Sigmoid colon (tissue), 7 donors: Measurements from ENCODE around the gene TRPM1. TPM values are rescaled to one million over a fixed set of nuclear protein-coding genes. Genes with fewer than 3 reads are reported as not detected.

Experiments
- DNase-seq: peaks from one replicate; pipeline ENCODE4 v3.0.0-alpha.2; 2019
- H3K27ac ChIP-seq, 4 donors: fragments of 200-600 bp; sonication (generic); one replicate each; pipeline ENCODE4 v1.5.1; 2016 to 2019; ENCODE audit warnings: mild to moderate bottlenecking in 1 of 4
- H3K27me3 ChIP-seq, 3 donors: fragments of 200-600 bp; sonication (generic); one replicate each; pipeline ENCODE4 v1.5.1; 2019; ENCODE audit warnings: mild to moderate bottlenecking in 1 of 3
- H3K36me3 ChIP-seq, 4 donors: fragments of 200-600 bp; sonication (generic); one replicate each; pipeline ENCODE4 v1.5.1; 2016 to 2019
- H3K4me1 ChIP-seq, 4 donors: fragments of 200-600 bp; sonication (generic); one replicate each; pipeline ENCODE4 v1.5.1; 2017 to 2019
- H3K4me3 ChIP-seq, 4 donors: fragments of 200-600 bp; sonication (generic); one replicate each; pipeline ENCODE4 v1.5.1; 2017 to 2019; ENCODE audit warnings: mild to moderate bottlenecking in 2 of 4, moderate library complexity in 1 of 4
- H3K9me3 ChIP-seq, 4 donors: fragments of 200-600 bp in 3 of 4; sonication (generic) in 3 of 4; one replicate each; pipeline versions ENCODE4 v1.5.1 to v1.6.1; 2013 to 2019
- EP300 ChIP-seq, 4 donors: sonication (generic); formaldehyde crosslinking; IDR thresholded peaks; one replicate each; pipeline ENCODE4 v1.6.1; 2017; ENCODE audit warnings: antibody characterized with exemption in 4 of 4
- POLR2A ChIP-seq, 2 donors: fragments of 450-650 bp; IDR thresholded peaks; one replicate each; pipeline ENCODE4 v1.6.1; 2016; ENCODE audit warnings: antibody characterized with exemption in 2 of 2, mild to moderate bottlenecking in 2 of 2, moderate library complexity in 2 of 2
- POLR2AphosphoS5 ChIP-seq, 4 donors: sonication (generic); formaldehyde crosslinking; IDR thresholded peaks; one replicate each; pipeline ENCODE4 v1.6.1; 2017; ENCODE audit warnings: antibody characterized with exemption in 4 of 4
- WGBS, 2 donors: extraction: QIAGEN DNeasy Blood & Tissue Kit; methylation state at CpG; one replicate each; pipeline ENCODE4 v1.1.7; 2013; 5-methylcytosine and 5-hydroxymethylcytosine counted together
- intact Hi-C: fragments of 100-400 bp; cut with DNase I; formaldehyde crosslinking; loops from one replicate; pipeline ENCODE4 v1.15.1; 2023
- polyA plus RNA-seq, 3 donors: library from polyadenylated mRNA; stranded (reverse); fragments of 200-250 nt; gene quantifications; one replicate each; pipeline ENCODE4 v1.2.3, GENCODE V29; 2013
- total RNA-seq, 4 donors: library from RNA; depleted of rRNA; stranded (reverse); fragments of >200 nt; gene quantifications; one replicate each; pipeline ENCODE4 v1.1.0, GENCODE V29; 2016
- TF ChIP-seq, protein P1 (sequence below), 4 experiments: fragments of 450-650 bp in 3 of 4; fragments of 200-600 bp in 1 of 4; IDR thresholded peaks; one replicate each; pipeline ENCODE4 v1.5.1; 2016 to 2019; ENCODE audit warnings: antibody characterized with exemption in 4 of 4, mild to moderate bottlenecking in 3 of 4, moderate library complexity in 2 of 4
- donor health status: healthy with polysubstance abuse.
- donor health status: Bipolar disorder and iron deficiency.
- donor health status: healthy.

TRPM1 gene
- total and polyA plus RNA-seq, 7 donors = 0.12 TPM; not detected in 6

- no peaks in the 10 kb centered on the region for H3K36me3 ChIP-seq
- TF ChIP-seq, protein P1, sequence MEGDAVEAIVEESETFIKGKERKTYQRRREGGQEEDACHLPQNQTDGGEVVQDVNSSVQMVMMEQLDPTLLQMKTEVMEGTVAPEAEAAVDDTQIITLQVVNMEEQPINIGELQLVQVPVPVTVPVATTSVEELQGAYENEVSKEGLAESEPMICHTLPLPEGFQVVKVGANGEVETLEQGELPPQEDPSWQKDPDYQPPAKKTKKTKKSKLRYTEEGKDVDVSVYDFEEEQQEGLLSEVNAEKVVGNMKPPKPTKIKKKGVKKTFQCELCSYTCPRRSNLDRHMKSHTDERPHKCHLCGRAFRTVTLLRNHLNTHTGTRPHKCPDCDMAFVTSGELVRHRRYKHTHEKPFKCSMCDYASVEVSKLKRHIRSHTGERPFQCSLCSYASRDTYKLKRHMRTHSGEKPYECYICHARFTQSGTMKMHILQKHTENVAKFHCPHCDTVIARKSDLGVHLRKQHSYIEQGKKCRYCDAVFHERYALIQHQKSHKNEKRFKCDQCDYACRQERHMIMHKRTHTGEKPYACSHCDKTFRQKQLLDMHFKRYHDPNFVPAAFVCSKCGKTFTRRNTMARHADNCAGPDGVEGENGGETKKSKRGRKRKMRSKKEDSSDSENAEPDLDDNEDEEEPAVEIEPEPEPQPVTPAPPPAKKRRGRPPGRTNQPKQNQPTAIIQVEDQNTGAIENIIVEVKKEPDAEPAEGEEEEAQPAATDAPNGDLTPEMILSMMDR (IDR thresholded peaks at IDR 0.05) = no peak
- TF ChIP-seq EP300 (IDR thresholded peaks at IDR 0.05) (no peak), POLR2A (IDR thresholded peaks at IDR 0.05) (no peak), POLR2AphosphoS5 (IDR thresholded peaks at IDR 0.05) (no peak)
- intact Hi-C loops = no loop called here
- no peak for DNase-seq
- H3K4me1 ChIP-seq = no peaks in the 10 kb centered on the region
- H3K27ac ChIP-seq = no peak overlapping the region
- H3K27me3 ChIP-seq = no peaks in the 10 kb centered on the region
- 72 to 75% methylated on average over 6 of the region's 6 CpGs for WGBS, 2 donors
- H3K4me3 ChIP-seq = no peak overlapping the region
- peaks cover 0 to 3% (median 0%) of the 10 kb centered on the region in 4 donors for H3K9me3 ChIP-seq
These were observed 15.0 kb upstream of the TRPM1 start for GRCh38 chr15:31116423-31117030.

- Histone ChIP-seq H3K27ac (no peak overlapping the region), H3K36me3 (no peaks in the 10 kb centered on the region), H3K4me3 (no peak overlapping the region), H3K9me3 (no peaks in the 10 kb centered on the region), H3K27me3 (no peaks in the 10 kb centered on the region), H3K4me1 (no peaks in the 10 kb centered on the region)
- TF ChIP-seq, protein P1 (IDR thresholded peaks at IDR 0.05) = no peak
- TF ChIP-seq EP300 (IDR thresholded peaks at IDR 0.05) = no peak
- no peak for DNase-seq
- intact Hi-C loops = no loop called here
- WGBS, 2 donors = 81 to 82% methylated on average over 5 of the region's 5 CpGs
These were observed 9.6 kb upstream of the TRPM1 start for GRCh38 chr15:31111091-31111647.

DNA sequence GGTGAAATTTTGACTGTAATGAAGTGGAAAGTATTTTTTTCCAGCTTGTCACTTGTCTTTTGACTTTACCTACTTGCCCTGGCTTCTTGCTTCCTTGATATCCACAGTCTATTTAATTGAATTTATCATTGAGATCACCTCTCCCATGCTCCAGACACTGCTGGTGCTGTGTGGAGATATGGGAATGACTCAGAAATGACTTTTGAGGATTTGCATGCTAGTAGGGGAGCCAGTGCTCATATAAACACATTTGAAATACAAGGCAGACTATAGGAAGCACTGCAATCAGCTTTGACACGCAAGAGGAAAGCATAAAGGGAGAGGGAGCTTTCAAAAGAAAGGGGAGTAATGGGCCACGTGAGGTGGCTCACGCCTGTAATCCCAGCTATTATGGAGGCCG lies 7.3 kb upstream of the TRPM1 start:
- Histone ChIP-seq H3K4me1 (peaks cover 0 to 4% (median 0%) of the 10 kb centered on the region in 4 donors), H3K9me3 (no peaks in the 10 kb centered on the region), H3K27ac (no peak overlapping the region), H3K4me3 (no peak overlapping the region), H3K27me3 (no peaks in the 10 kb centered on the region), H3K36me3 (no peaks in the 10 kb centered on the region)
- intact Hi-C loops = no loop called here
- 94 to 96% methylated on average over 4 of the region's 4 CpGs for whole genome bisulfite sequencing, 2 donors
- TF ChIP-seq EP300 (IDR thresholded peaks at IDR 0.05) = no peak
- no peak for TF ChIP-seq POLR2A (IDR thresholded peaks at IDR 0.05)
- no peak for TF ChIP-seq POLR2AphosphoS5 (IDR thresholded peaks at IDR 0.05)
- TF ChIP-seq, protein P1 (IDR thresholded peaks at IDR 0.05) = no peak
- DNase-seq = no peak

DNA sequence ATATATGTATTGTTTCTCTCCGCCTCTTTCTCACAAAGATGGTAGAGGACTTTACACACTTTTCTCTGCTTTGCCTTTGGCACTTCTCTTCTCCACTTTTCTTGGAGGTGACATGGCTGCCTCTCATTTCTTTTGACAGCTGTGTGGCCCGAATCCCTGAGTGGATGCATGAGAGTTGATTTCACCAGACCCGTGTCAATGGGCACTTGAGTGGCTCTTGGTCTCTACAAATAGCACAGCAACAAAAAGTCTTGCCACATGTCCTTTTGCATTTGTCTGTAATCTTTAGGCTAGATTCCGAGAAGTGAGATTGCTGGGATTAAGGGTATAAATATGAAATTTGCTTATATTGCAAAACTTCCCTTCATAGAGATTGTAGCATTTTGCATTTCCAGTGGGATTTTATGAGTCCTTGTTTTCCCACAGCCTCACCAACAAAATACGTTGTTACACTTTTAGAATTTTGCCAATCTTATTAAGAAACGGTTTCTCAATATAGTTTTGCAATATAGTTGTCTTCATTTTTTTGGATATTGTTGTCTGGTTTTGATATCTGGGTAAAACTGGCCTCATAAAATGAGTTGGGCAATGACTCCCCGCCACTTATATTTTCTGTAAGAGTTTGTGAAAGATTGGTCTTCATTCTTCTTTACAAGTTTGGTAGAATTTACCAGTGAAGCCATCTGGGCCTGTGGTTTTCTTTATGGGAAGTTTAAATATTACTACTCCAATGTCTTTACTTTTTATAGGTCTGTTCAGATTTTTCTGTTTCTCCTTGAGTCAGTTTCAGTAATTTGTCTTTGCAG lies 5.2 kb upstream of the TRPM1 start:
- intact Hi-C loops = no loop called here
- no peaks in the 10 kb centered on the region for H3K36me3 ChIP-seq
- TF ChIP-seq POLR2A (IDR thresholded peaks at IDR 0.05) (no peak), EP300 (IDR thresholded peaks at IDR 0.05) (no peak), POLR2AphosphoS5 (IDR thresholded peaks at IDR 0.05) (no peak)
- TF ChIP-seq, protein P1 (IDR thresholded peaks at IDR 0.05) = no peak
- no peak overlapping the region for H3K27ac ChIP-seq
- 84 to 91% methylated on average over 7 of the region's 7 CpGs for WGBS, 2 donors
- H3K9me3 ChIP-seq = no peaks in the 10 kb centered on the region
- no peak for DNase-seq
- H3K4me1 ChIP-seq = peaks cover 0 to 4% (median 0%) of the 10 kb centered on the region in 4 donors
- no peak overlapping the region for H3K4me3 ChIP-seq
- peaks cover 0 to under 1% (median 0%) of the 10 kb centered on the region in 3 donors for H3K27me3 ChIP-seq
